HL-60/S4 treated with retinoic acid at 250 ng/mL for 4 days and 3 days (cell line): ENCODE measurements around the gene TSPAN32.

ENCODE experiments used
- in situ Hi-C: fragments of 300-500 bp; cut with MboI; formaldehyde crosslinking; loops from 2 replicates; pipeline ENCODE4 v1.7.0; 2022; ENCODE audit warnings: low sequenced_read_pairs

The TSPAN32 gene

DNA sequence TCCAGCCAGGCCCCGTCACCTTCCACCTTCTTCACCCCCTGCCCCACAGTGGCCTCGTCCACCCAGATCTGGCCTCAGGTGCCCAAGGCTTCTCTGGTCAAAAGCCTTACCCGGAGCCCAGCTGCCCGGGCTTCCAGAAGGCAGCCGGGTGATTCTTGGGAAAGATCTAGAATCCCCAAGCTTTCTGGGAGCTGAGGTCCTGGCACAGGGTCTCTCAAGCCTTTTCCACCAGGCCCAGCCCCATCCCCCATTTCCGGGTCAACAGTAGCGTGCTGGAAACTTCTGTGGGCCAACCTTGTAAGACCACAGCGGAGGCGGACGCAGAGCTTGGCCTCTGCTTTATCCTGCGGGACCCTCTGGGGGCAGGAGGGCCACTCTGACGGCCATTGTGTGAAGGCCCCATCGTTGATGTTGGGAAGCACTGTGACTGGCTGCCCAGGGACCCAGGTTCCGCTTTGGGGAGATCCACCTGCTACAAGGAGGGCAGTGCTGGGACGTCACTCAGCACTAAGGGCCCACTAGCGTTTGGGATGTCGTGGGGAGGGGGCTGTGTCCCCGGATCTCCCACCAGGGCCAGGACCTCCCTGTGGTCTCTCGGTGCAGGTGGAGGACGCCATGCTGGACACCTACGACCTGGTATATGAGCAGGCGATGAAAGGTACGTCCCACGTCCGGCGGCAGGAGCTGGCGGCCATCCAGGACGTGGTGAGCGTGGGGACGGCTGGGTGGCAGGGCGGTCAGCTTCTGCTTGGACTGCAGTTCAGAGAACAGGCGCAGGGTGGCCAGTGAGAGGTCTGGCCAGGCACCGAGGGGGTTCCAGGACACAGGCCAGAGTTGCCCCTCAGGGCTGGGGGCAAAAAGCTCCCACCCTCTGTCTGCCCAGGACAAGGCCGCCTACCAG lies 11.5 kb downstream of the TSPAN32 start:
- in situ Hi-C loops = loop anchor here (10.0 kb wide), 1 partner anchor 102 kb away; no protein-coding TSS in a partner anchor

DNA sequence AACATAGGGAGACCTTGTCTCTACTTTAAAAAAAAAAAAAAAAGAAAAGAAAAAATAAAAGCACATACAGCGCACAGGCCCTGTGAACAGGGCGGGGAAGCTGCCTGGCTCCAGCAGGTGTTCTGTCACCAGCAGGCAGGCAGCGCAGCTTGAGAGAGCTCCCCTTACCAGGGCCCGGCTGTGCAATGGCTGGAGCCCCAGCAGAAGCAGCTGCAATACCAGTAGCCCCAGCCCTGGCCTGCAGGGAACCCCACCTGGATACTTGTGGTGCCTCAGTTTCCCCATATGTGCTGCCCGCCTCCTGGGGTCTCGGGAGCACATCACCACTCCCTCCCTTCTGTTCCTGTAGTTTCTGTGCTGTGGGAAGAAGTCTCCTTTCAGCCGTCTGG lies 12.3 kb downstream of the TSPAN32 start:
- in situ Hi-C loops = loop anchor here (10.0 kb wide), 1 partner anchor 101 kb away; no protein-coding TSS in a partner anchor

- in situ Hi-C loops = loop anchor here (10.0 kb wide), 1 partner anchor 100 kb away; no protein-coding TSS in a partner anchor
These were observed 12.9 kb downstream of the TSPAN32 start for GRCh38 chr11:2314525-2315394.

DNA sequence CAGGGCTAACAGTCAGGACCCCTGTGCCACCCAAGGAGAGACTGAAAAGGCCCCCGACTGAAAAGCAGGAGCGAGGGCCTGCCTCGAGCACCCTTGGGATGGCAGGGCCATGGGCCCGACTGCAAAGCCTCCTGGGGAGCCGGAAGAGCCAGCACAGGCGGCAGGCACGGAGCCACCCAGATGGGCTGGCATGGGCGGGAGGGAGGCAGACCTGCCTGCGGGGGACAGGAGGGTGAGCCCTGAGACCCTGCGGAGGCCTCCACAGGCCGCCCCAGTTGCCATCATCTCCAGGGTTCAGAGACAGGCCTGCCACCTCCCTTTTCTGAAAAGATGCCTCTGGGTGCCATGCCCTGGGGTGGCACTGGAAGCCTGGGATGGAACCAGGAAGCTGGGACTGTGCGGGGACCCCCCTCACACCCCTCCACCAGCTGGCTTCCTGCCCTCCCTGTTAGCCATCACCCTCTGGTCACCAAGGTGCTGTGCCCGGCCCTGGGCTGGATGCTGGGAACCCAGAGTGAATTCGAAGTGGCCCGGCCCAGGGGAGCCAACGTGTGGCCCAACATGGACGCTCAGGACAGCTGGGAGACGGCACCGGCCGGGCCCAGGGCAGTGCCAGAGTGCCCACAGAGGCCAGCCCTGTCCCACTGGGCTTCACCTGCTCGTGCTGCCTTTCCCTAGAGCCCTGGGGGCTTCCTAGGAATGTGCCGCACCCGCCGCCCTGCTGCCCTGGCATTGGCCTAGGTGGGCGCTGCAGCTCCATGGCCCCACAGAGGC lies 13.8 kb downstream of the TSPAN32 start:
- in situ Hi-C loops = loop anchor here (10.0 kb wide), 1 partner anchor 99 kb away; no protein-coding TSS in a partner anchor

- in situ Hi-C loops = loop anchor here (10.0 kb wide), 1 partner anchor 98 kb away; no protein-coding TSS in a partner anchor
These were observed 14.6 kb downstream of the TSPAN32 start for GRCh38 chr11:2316169-2316962.

- in situ Hi-C loops = loop anchor here (10.0 kb wide), 1 partner anchor 98 kb away; no protein-coding TSS in a partner anchor
These were observed 15.1 kb downstream of the TSPAN32 start for GRCh38 chr11:2316963-2317244.

DNA sequence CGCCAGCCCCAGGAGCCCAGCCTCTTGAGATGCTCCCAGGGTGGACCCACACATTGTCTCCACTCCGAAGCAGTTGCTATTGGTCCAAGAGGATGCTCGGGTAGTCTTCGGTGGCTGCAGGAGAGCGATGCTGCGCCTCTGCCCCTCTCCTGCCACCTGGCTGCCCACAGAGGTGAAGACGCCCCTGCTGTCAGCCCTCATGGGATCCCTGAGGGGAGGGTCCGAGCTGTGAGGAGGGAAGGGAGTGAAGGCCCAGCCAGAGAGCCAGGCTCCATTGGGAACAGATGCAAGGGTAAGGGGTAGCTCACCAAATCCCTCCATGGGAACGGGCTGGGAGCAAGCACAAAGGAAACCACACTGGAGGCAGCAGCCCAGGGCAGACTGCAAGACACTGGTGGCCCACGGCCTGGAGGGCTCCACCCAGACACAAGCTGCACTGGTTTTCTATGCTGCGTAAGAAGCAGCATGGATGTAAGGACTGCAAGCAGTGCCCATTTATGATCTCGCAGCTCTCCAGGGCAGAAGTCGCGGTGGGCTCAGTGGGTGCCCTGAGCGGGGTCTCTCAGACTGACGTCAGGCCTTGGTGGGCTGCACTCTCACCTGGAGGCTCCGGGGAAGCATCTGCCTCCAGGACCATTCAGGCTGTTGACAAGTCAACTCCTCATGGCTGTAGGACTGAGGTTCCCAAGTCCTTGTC lies 15.7 kb downstream of the TSPAN32 start:
- in situ Hi-C loops = loop anchor here (10.0 kb wide), 1 partner anchor 97 kb away; no protein-coding TSS in a partner anchor

GRCh38 chr11:2318123-2318522 lies 16.3 kb downstream of the TSPAN32 start:
- in situ Hi-C loops = loop anchor here (10.0 kb wide), 1 partner anchor 97 kb away; no protein-coding TSS in a partner anchor

- in situ Hi-C loops = loop anchor here (10.0 kb wide), 1 partner anchor 96 kb away; no protein-coding TSS in a partner anchor
These were observed 16.9 kb downstream of the TSPAN32 start for GRCh38 chr11:2318707-2319106.

GRCh38 chr11:2319791-2320472 lies 18.1 kb downstream of the TSPAN32 start:
- in situ Hi-C loops = loop anchor here (10.0 kb wide), 1 partner anchor 95 kb away; no protein-coding TSS in a partner anchor

DNA sequence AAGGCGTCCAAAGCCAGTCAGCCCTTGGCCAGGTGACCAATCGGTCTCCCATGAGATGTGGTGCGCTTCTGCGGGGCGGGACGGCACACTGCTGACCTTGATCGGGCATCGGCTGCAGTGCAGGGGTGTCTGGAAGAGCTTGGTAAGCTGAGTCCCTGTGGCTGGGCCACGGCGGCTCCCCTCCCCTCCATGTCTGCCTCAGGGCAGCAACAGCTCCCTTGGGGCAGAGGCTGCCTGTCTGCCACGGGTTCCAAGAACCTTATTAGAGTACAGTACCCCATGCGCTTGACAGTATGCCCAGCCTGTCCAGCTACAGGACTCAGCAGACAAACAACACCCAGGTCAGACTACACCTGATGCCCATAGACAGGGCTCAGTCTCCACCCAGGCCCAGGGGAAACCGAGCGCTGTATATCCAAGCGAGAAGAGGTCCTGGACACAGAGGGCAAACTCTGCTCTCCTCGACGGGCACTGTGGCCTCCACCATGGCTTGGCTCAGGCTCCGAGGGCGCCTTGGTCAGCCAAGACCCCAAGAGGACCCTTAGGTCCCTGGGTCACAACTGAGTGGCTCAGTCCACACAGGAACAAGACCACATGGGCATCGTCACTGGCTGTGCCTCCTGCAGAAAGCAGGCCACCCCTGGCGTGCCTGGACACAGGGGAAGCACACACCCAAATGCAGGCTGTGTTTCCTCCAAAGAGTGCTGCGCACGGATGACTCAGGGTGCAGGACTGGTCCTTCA lies 18.9 kb downstream of the TSPAN32 start:
- in situ Hi-C loops = no loop called here

DNA sequence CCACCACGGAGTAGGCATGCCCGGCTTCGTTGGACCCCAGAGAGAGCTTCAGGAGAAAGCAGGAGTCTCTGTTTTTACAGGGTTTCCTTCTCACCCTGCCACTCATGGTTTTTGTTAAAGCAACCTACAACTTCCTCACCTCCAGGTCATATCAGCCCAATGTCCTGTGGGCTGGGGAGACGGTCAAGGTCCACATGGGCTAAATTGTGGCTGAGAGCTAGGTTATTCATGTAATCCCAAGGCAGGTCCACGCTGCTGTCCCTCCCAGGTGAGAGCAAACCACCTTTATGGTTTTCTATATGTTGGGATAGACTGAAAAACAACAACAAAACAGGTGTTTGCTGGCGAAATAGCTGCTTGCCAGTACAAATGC lies 19.5 kb downstream of the TSPAN32 start:
- in situ Hi-C loops = no loop called here

- in situ Hi-C loops = no loop called here
These were observed 23.3 kb downstream of the TSPAN32 start for GRCh38 chr11:2325123-2325522.

DNA sequence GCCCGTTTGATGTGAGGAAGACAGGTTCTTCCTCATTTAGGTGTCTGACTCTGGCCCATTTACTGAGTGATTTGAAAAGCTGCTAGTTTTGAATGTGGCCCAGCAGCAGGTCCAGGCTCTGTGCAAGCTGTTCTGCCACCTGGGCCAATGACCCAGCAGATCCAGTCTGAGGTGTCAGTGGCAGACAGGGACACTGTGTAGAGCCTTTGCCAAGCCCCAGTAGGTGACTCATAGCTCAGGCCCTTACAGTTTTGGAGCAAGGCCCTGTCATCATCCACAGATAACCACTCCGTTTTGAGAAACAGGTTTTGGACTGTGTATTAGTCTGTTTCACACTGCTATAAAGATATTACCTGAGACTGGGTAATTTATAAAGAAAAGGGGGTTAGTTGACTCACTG lies 23.9 kb downstream of the TSPAN32 start:
- in situ Hi-C loops = no loop called here

DNA sequence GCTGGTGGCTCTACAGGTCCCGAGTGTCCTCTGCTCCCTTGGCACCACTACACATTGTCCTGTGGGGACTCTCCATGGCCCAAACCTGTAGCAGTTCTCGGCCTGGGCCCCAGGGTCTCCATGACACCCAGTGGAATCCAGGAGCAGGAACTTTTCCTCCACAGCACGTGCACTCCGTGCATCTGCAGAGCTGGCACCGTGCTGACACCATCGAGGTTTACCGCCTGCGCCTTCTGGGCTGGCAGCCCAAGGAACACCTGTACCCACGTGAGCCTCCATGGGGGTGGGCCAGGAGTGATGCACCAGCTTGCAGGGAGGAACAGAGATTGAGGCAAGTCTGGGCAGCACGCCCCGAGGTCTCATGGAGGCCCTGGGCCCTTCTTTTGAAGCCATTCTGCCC lies 25.2 kb downstream of the TSPAN32 start:
- in situ Hi-C loops = no loop called here

GRCh38 chr11:2328021-2328420 lies 26.2 kb downstream of the TSPAN32 start:
- in situ Hi-C loops = no loop called here

GRCh38 chr11:2328656-2329354 lies 27.0 kb downstream of the TSPAN32 start:
- in situ Hi-C loops = no loop called here
